ENCODE results near the gene SLC16A1.

GRCh38 chr1:112937495-112937894, 18.5 kb downstream of the SLC16A1 start:
- no peak for TF ChIP-seq EZH2phosphoT487 (IDR thresholded peaks at IDR 0.05; ENCODE audit: insufficient read depth, low read depth)
- TF ChIP-seq EZH2 (IDR thresholded peaks at IDR 0.05; ENCODE audit: insufficient read depth, poor library complexity, severe bottlenecking): no peak

All from GM23248 (cell line).